ENCODE measurements around the gene DEPDC7. TPM values are rescaled to one million over a fixed set of nuclear protein-coding genes. Genes with fewer than 3 reads are reported as not detected.

DEPDC7 gene
- polyA plus RNA-seq, 1 experiment: 17.8 TPM

DNA sequence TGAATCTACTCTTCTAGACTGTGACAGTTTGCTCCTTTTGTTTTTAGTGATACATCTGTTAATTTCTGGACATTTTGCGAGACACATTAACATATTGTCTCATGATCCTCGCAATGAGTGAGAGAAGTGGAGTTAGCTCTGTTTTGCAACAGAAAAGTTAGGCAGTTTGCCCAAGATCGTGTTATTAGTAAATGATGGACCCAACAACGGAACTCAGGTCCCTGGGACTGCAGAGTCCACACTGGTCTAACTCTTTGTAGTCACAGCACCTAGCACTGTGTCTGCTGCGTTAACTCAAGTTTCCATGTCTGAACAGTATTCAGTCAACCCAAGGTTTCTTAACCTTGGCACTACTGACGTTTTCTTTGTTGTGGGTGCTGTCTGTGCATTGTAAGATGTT, 3.2 kb downstream of the DEPDC7 start:
- POLR2A ChIA-PET: no interaction called here
- no peak overlapping the region for H3K27ac ChIP-seq (ENCODE audit: low read depth, low read length)
- H3K9me3 ChIP-seq (ENCODE audit: control insufficient read depth, insufficient read depth, low read length): peaks cover 4% of the 10 kb centered on the region; the same call in 1 of the 2 replicates
- H3K27me3 ChIP-seq (ENCODE audit: control insufficient read depth, insufficient read depth, low read length): no peaks in the 10 kb centered on the region
- DNase-seq (ENCODE audit: low read depth, low spot score): no peak
- CTCF ChIA-PET: no interaction called here
- H3K4me3 ChIP-seq (ENCODE audit: low read depth, low read length): no peak overlapping the region
- TF ChIP-seq, protein P1, sequence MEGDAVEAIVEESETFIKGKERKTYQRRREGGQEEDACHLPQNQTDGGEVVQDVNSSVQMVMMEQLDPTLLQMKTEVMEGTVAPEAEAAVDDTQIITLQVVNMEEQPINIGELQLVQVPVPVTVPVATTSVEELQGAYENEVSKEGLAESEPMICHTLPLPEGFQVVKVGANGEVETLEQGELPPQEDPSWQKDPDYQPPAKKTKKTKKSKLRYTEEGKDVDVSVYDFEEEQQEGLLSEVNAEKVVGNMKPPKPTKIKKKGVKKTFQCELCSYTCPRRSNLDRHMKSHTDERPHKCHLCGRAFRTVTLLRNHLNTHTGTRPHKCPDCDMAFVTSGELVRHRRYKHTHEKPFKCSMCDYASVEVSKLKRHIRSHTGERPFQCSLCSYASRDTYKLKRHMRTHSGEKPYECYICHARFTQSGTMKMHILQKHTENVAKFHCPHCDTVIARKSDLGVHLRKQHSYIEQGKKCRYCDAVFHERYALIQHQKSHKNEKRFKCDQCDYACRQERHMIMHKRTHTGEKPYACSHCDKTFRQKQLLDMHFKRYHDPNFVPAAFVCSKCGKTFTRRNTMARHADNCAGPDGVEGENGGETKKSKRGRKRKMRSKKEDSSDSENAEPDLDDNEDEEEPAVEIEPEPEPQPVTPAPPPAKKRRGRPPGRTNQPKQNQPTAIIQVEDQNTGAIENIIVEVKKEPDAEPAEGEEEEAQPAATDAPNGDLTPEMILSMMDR (IDR thresholded peaks at IDR 0.05; ENCODE audit: low read depth, low read length): no peak

- TF ChIP-seq, protein P1 (IDR thresholded peaks at IDR 0.05; ENCODE audit: low read depth, low read length): no peak
- no peak for DNase-seq (ENCODE audit: low read depth, low spot score)
- H3K4me3 ChIP-seq (ENCODE audit: low read depth, low read length): no peak overlapping the region
- CTCF ChIA-PET: interaction anchor here (1.3 kb wide), 1 partner anchor 308 kb away, joined by 3 read pairs; no protein-coding TSS in a partner anchor
- no peaks in the 10 kb centered on the region for H3K9me3 ChIP-seq (ENCODE audit: control insufficient read depth, insufficient read depth, low read length)
- H3K27me3 ChIP-seq (ENCODE audit: control insufficient read depth, insufficient read depth, low read length): no peaks in the 10 kb centered on the region
- POLR2A ChIA-PET: no interaction called here
- H3K27ac ChIP-seq (ENCODE audit: low read depth, low read length): no peak overlapping the region
Measured at GRCh38 chr11:33021501-33021900, 5.8 kb downstream of the DEPDC7 start.

DNA sequence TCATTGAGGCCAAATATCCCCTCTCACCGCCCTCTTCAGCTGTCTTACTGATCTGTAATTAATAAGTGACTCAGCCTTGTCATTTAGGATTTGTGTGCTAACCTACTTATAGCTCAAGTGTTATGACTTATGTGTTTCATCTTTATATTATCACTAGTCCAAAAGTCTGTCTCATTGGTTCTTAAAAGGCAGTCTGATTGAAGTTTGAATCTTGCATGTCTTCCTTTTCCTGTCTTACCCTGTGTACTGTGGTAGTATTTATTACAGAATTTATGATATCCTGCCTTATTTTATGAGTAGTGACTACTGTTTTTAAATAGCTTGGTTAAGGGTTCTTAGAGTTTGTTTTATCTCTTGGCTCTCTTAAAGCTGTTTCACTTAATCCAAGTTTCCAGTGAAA, 6.3 kb downstream of the DEPDC7 start:
- TF ChIP-seq, protein P1 (IDR thresholded peaks at IDR 0.05; ENCODE audit: low read depth, low read length): no peak

DNA sequence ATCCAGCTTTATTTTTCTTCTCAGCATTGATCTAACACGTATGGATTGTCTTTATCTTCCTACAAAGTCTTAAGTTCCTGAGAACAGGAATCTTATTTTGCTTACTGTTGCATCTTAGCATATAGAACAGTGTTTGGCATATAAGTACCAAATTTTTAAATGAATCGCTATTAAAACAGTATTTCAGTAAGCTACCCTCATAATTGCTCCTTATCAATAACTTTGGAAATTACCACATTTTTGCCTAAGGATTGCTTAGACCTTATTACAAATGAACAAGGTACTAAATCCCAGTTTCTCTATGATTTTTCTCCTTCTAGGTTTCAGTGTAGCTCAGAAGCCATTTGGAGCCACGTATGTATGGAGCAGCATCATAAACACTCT, 9.7 kb downstream of the DEPDC7 start:
- no peak overlapping the region for H3K4me3 ChIP-seq (ENCODE audit: low read depth, low read length)
- H3K9me3 ChIP-seq (ENCODE audit: control insufficient read depth, insufficient read depth, low read length): no peaks in the 10 kb centered on the region
- TF ChIP-seq, protein P1 (IDR thresholded peaks at IDR 0.05; ENCODE audit: low read depth, low read length): no peak
- CTCF ChIA-PET: no interaction called here
- DNase-seq (ENCODE audit: low read depth, low spot score): no peak
- POLR2A ChIA-PET: interaction anchor here (1.2 kb wide), 1 partner anchor 9 kb away, joined by 4 read pairs; the partner anchor contains the start of gene DEPDC7
- H3K27ac ChIP-seq (ENCODE audit: low read depth, low read length): no peak overlapping the region
- H3K27me3 ChIP-seq (ENCODE audit: control insufficient read depth, insufficient read depth, low read length): no peaks in the 10 kb centered on the region

More for the DNA sequence above, 6.3 kb downstream of the DEPDC7 start:
- Histone ChIP-seq H3K9me3 (ENCODE audit: control insufficient read depth, insufficient read depth, low read length) (no peaks in the 10 kb centered on the region), H3K27me3 (ENCODE audit: control insufficient read depth, insufficient read depth, low read length) (no peaks in the 10 kb centered on the region), H3K27ac (ENCODE audit: low read depth, low read length) (no peak overlapping the region), H3K4me3 (ENCODE audit: low read depth, low read length) (no peak overlapping the region)
- no peak for DNase-seq (ENCODE audit: low read depth, low spot score)
- ChIA-PET POLR2A (no interaction called here), CTCF (interaction anchor here (0.7 to 1.3 kb wide), 2 partner anchors 44 to 307 kb away, joined by 3 read pairs; no protein-coding TSS in a partner anchor)

- TF ChIP-seq, protein P1 (IDR thresholded peaks at IDR 0.05; ENCODE audit: low read depth, low read length): no peak
- ChIA-PET CTCF (interaction anchor here (1.0 to 1.8 kb wide), 4 partner anchors 36 to 68 kb away, joined by 3 to 8 read pairs (median 4); no protein-coding TSS in a partner anchor), POLR2A (interaction anchor here (1.7 to 3.0 kb wide), 2 partner anchors 11 to 12 kb away, joined by 7 to 13 read pairs; partner anchors contain the start of genes DEPDC7 and TCP11L1)
- Histone ChIP-seq H3K9me3 (ENCODE audit: control insufficient read depth, insufficient read depth, low read length) (no peaks in the 10 kb centered on the region), H3K4me3 (ENCODE audit: low read depth, low read length) (no peak overlapping the region), H3K27ac (ENCODE audit: low read depth, low read length) (no peak overlapping the region), H3K27me3 (ENCODE audit: control insufficient read depth, insufficient read depth, low read length) (no peaks in the 10 kb centered on the region)
- DNase-seq (ENCODE audit: low read depth, low spot score): no peak
Measured at GRCh38 chr11:33027233-33027632, 11.6 kb downstream of the DEPDC7 start.
